ENCODE measurements around the gene TLR2. TPM values are rescaled to one million over a fixed set of nuclear protein-coding genes. Genes with fewer than 3 reads are reported as not detected.

TLR2 gene
- total RNA-seq, 1 experiment from 2014 or later: 0.90 TPM

GRCh38 chr4:153647975-153648374, 36.1 kb upstream of the TLR2 start:
- H3K9ac ChIP-seq (ENCODE audit: extremely low read depth, insufficient read length, low read length): no peak overlapping the region
- H4K5ac ChIP-seq (ENCODE audit: insufficient read length, low read depth, low read length): no peak overlapping the region
- H3K4me1 ChIP-seq (ENCODE audit: insufficient read depth, low read length): 0 out of 2 replicates have a peak, but pooled peaks cover 4% of the 10 kb centered on the region
- Mint-ChIP-seq H3K27me3 (ENCODE audit: low read depth) (peaks cover 2% of the 10 kb centered on the region; the same call in 1 of the 2 replicates), H3K9me3 (peaks cover 8% of the 10 kb centered on the region in 2 experiments), H3K36me3 (ENCODE audit: insufficient read depth in 1 of 3, low read depth in 3 of 3) (peaks cover 3 to 11% (median 5%) of the 10 kb centered on the region in 3 experiments; a peak in 6 of 7 replicates), H3K4me1 (peaks cover 11 to 14% of the 10 kb centered on the region in 2 experiments), H3K27ac (no peak overlapping the region), H3K4me3 (no peak overlapping the region)
- no peak overlapping the region for H2AFZ ChIP-seq (ENCODE audit: low read length)
- TF ChIP-seq, protein P1, sequence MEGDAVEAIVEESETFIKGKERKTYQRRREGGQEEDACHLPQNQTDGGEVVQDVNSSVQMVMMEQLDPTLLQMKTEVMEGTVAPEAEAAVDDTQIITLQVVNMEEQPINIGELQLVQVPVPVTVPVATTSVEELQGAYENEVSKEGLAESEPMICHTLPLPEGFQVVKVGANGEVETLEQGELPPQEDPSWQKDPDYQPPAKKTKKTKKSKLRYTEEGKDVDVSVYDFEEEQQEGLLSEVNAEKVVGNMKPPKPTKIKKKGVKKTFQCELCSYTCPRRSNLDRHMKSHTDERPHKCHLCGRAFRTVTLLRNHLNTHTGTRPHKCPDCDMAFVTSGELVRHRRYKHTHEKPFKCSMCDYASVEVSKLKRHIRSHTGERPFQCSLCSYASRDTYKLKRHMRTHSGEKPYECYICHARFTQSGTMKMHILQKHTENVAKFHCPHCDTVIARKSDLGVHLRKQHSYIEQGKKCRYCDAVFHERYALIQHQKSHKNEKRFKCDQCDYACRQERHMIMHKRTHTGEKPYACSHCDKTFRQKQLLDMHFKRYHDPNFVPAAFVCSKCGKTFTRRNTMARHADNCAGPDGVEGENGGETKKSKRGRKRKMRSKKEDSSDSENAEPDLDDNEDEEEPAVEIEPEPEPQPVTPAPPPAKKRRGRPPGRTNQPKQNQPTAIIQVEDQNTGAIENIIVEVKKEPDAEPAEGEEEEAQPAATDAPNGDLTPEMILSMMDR (conservative IDR thresholded peaks at IDR 0.05): no peak
- H4K8ac ChIP-seq (replicated peaks; ENCODE audit: insufficient read length, low read depth, low read length): no peak overlapping the region
- no peak overlapping the region for H3T11ph ChIP-seq (ENCODE audit: low read length)
- H3K23me2 ChIP-seq (ENCODE audit: insufficient read length, low read depth, low read length, poor library complexity, severe bottlenecking): no peaks in the 10 kb centered on the region
- H4K20me1 ChIP-seq (ENCODE audit: control insufficient read depth, insufficient read depth, insufficient read length): no peaks in the 10 kb centered on the region
- H3K14ac ChIP-seq (ENCODE audit: insufficient read depth, low read length): no peak overlapping the region
- no peaks in the 10 kb centered on the region for H3K27me3 ChIP-seq (ENCODE audit: insufficient read depth, low read length)
- no CpG with 5 or more reads among the region's 4 CpGs for WGBS (ENCODE audit: extremely low coverage, insufficient read length, low lambda C conversion rate)
- no peak overlapping the region for H2AK5ac ChIP-seq (ENCODE audit: insufficient read length, low read length)
- no peak overlapping the region for H3K18ac ChIP-seq (ENCODE audit: insufficient read length, low read depth, low read length)
- H2BK20ac ChIP-seq (ENCODE audit: low read depth, low read length, poor library complexity, severe bottlenecking): no peak overlapping the region
- H3K27ac ChIP-seq (ENCODE audit: insufficient read length, low read depth, low read length): no peak overlapping the region
- no peak overlapping the region for H2BK12ac ChIP-seq (ENCODE audit: insufficient read length, low read depth, low read length)
- no peak overlapping the region for H3K56ac ChIP-seq (ENCODE audit: insufficient read length, low read depth, low read length)
- H3K9me3 ChIP-seq (ENCODE audit: control insufficient read depth, low read depth, low read length): no peaks in the 10 kb centered on the region
- H3K4me2 ChIP-seq (ENCODE audit: insufficient read depth, insufficient read length, low read length): no peak overlapping the region
- no peaks in the 10 kb centered on the region for H3K79me2 ChIP-seq (ENCODE audit: insufficient read depth, low read length)
- no peak overlapping the region for H4K91ac ChIP-seq (ENCODE audit: insufficient read length, low read depth, low read length)
- no peak overlapping the region for H2BK15ac ChIP-seq (ENCODE audit: low read depth, low read length)
- DNase-seq: no peak
- H2BK120ac ChIP-seq (ENCODE audit: low read depth, low read length, poor library complexity, severe bottlenecking): no peak overlapping the region
- H3K79me1 ChIP-seq (ENCODE audit: insufficient read depth, low read depth, low read length, poor library complexity, severe bottlenecking): no peaks in the 10 kb centered on the region
- H2BK5ac ChIP-seq (ENCODE audit: insufficient read length, low read length): no peak overlapping the region
- H3K23ac ChIP-seq (ENCODE audit: insufficient read length, low read depth, low read length): no peak overlapping the region
- no peak overlapping the region for H3K4ac ChIP-seq (ENCODE audit: low read depth, low read length)
